ENCODE data around the gene GALNT10. TPM values are rescaled to one million over a fixed set of nuclear protein-coding genes. Genes with fewer than 3 reads are reported as not detected.

Gene GALNT10
- total and polyA plus RNA-seq, 12 donors, result 3.1 to 19.0 (median 11.7) TPM

DNA sequence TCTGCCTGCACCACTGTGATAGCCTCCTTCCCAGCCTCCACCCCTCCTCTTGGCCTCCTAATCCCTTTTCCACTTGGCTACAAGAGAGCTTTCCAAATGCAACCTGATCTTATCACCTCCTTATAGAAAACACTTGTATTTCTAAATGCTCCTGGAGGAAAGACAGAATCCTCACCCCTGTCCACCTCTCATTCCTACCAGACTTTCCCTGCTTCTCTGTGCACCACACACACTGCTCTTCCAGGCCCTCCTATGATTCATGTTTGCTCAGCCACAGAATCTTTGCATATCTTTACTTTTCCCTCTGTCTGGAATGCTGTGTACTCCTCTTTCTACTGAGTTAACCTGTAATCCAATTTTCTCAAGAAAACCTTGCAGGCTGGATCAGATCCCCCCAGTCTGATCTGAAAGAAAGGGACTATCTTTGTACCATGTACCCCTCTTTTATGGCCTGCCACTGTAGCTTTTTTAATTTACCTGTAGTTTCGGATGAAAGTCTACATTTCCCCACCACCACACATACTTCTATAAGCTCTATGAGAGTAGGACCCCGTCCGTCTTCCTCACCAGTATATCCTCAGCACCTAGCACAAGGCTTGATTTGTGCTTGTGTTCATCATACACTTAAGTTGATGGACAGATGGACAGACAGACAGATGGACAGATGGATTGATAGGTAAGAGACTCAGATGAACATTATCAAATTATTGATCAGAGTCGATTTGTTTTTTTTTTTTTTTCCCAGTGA lies 95.3 kb downstream of the GALNT10 start:
- H3K4me3 ChIP-seq, result no peak overlapping the region
- WGBS, 2 donors, result 72 to 87% methylated on average over 4 of the region's 4 CpGs
- intact Hi-C loops (cut with DNase I), result loop anchor here in 1 of 10 donors (10.0 kb wide), 1 partner anchor 89 kb away; no protein-coding TSS in a partner anchor
- H3K36me3 ChIP-seq, result no peaks in the 10 kb centered on the region
- ATAC-seq (no peak), DNase-seq (no peak)
- H3K27ac ChIP-seq, result peak overlapping the region in 7 of 10 donors; percentile 22 to 66 (median 41)
- TF ChIP-seq CTCF (IDR thresholded peaks at IDR 0.05), result no peak
- H3K27me3 ChIP-seq, result no peaks in the 10 kb centered on the region
- H3K9me3 ChIP-seq, result no peaks in the 10 kb centered on the region
- peaks cover 5 to 43% (median 36%) of the 10 kb centered on the region in 9 donors for H3K4me1 ChIP-seq

DNA sequence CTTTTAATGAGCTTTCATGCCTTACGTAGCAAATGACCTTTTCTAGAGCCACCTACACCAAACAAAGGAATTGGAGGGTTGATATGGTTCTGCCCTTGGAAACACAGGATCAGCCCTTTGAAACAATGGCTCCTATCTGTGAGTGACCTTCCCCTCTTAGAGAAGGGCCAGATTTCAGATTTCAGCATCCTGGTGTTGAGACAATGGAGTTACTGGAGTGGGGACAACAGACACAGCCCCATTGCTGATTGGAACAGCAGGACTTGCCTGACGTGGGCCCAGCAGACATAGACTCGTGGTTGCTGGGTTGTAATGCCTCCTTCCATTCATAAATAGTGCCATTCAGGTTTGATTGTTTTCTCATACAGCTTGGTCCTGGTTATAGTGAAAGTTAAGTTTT lies 96.0 kb downstream of the GALNT10 start:
- Histone ChIP-seq H3K36me3 (no peaks in the 10 kb centered on the region), H3K4me3 (no peak overlapping the region), H3K9me3 (no peaks in the 10 kb centered on the region), H3K4me1 (peaks cover 5 to 43% (median 36%) of the 10 kb centered on the region in 9 donors), H3K27me3 (no peaks in the 10 kb centered on the region), H3K27ac (peak overlapping the region in 8 of 10 donors; percentile 14 to 66 (median 38))
- DNase-seq, result no peak
- intact Hi-C loops (cut with DNase I), result loop anchor here in 1 of 10 donors (10.0 kb wide), 1 partner anchor 88 kb away; no protein-coding TSS in a partner anchor
- peak; percentile 35 to 82 (median 68) for ATAC-seq
- TF ChIP-seq CTCF (IDR thresholded peaks at IDR 0.05), result no peak
- 61 to 63% methylated on average over 3 of the region's 3 CpGs for WGBS, 2 donors

GRCh38 chr5:154287136-154287535 lies 96.6 kb downstream of the GALNT10 start:
- TF ChIP-seq CTCF (IDR thresholded peaks at IDR 0.05), result no peak
- peak overlapping the region in 6 of 10 donors; percentile 2 to 66 (median 40) for H3K27ac ChIP-seq
- intact Hi-C loops (cut with DNase I), result loop anchor here in 1 of 10 donors (10.0 kb wide), 1 partner anchor 88 kb away; no protein-coding TSS in a partner anchor
- ATAC-seq (peak in 7 of 8 donors; percentile 40 to 84 (median 68)), DNase-seq (peak in 1 of 2 donors; percentile 23)
- 63 to 68% methylated on average over 5 of the region's 5 CpGs for WGBS, 2 donors
- H3K36me3 ChIP-seq, result no peaks in the 10 kb centered on the region
- no peaks in the 10 kb centered on the region for H3K9me3 ChIP-seq
- H3K27me3 ChIP-seq, result no peaks in the 10 kb centered on the region
- peaks cover 5 to 43% (median 36%) of the 10 kb centered on the region in 9 donors for H3K4me1 ChIP-seq
- no peak overlapping the region for H3K4me3 ChIP-seq

- H3K27ac ChIP-seq, result peak overlapping the region in 4 of 10 donors; percentile 2 to 66 (median 32)
These were observed 97.6 kb downstream of the GALNT10 start for GRCh38 chr5:154288145-154288544.

More at GRCh38 chr5:154288145-154288544, 97.6 kb downstream of the GALNT10 start:
- Histone ChIP-seq H3K9me3 (no peaks in the 10 kb centered on the region), H3K4me3 (no peak overlapping the region), H3K4me1 (peaks cover 5 to 50% (median 36%) of the 10 kb centered on the region in 9 donors), H3K27me3 (no peaks in the 10 kb centered on the region), H3K36me3 (no peaks in the 10 kb centered on the region)
- ATAC-seq (peak in 7 of 8 donors; percentile 38 to 75 (median 53)), DNase-seq (no peak)
- TF ChIP-seq CTCF (IDR thresholded peaks at IDR 0.05), result no peak
- WGBS, 2 donors, result 42 to 49% methylated on average over 2 of the region's 2 CpGs
- intact Hi-C loops (cut with DNase I), result loop anchor here in 1 of 10 donors (10.0 kb wide), 1 partner anchor 87 kb away; no protein-coding TSS in a partner anchor

All from heart right ventricle (tissue), 16 donors.